ENCODE data around the gene IL4R. TPM values are rescaled to one million over a fixed set of nuclear protein-coding genes. Genes with fewer than 3 reads are reported as not detected.

The IL4R gene
- total and polyA plus RNA-seq, 2 of the 8 experiments (the other 6 are each of a cell fraction or from before 2014, with no cell fraction given): 29.1 to 29.4 TPM

DNA sequence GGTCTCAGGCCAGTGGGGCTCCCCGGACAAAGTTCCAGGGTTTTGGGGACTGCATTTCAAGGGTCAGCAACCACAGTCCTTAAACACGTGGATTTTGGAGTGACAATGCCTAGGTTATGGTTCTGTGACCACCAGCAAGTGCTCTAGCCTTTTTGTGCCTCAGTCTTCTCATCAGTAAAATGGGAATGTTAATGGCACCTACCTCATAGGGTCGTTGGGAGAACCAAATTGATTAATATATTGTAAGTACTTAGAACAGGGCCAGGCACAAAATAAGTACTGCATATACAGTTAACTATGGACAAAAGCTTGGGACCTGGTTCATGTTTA lies 13.8 kb downstream of the IL4R start:
- DNase-seq (ENCODE audit: low read depth in 1 of 2, low spot score in 2 of 2): no peak
- TF ChIP-seq ASH2L (IDR thresholded peaks at IDR 0.05; ENCODE audit: low read length) (no peak), YY1 (IDR thresholded peaks at IDR 0.05; ENCODE audit: low read depth, low read length) (no peak), KDM1A (IDR thresholded peaks at IDR 0.05; ENCODE audit: borderline replicate concordance, low read length) (peak; percentile 96), CEBPB (IDR thresholded peaks at IDR 0.05; ENCODE audit: low read depth, low read length) (no peak), BRCA1 (IDR thresholded peaks at IDR 0.05; ENCODE audit: low read depth, low read length) (no peak), POLR2A (IDR thresholded peaks at IDR 0.05; ENCODE audit: control extremely low read depth in 1 of 2, low read depth in 2 of 2, low read length in 2 of 2) (no peak), HDAC2 (IDR thresholded peaks at IDR 0.05; ENCODE audit: borderline replicate concordance in 1 of 2, low read depth in 2 of 2, low read length in 2 of 2) (peak in 1 of 2 experiments; percentile 76; a peak in 1 of 4 replicates)
- TF ChIP-seq, protein P1, sequence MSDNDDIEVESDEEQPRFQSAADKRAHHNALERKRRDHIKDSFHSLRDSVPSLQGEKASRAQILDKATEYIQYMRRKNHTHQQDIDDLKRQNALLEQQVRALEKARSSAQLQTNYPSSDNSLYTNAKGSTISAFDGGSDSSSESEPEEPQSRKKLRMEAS (IDR thresholded peaks at IDR 0.05): no peak
- Histone ChIP-seq H3K27me3 (replicated peaks in 1 of 4; ENCODE audit: control insufficient read depth in 3 of 4, extremely low read depth in 1 of 4, insufficient read depth in 3 of 4, low read length in 3 of 4) (no peaks in the 10 kb centered on the region), H4K91ac (replicated peaks; ENCODE audit: insufficient read length, low read length) (peak overlapping the region; percentile 13), H2AK5ac (ENCODE audit: low read depth, low read length) (no peak overlapping the region), H4K8ac (ENCODE audit: extremely low read depth, insufficient read depth, low read length) (no peak overlapping the region), H3K9me3 (ENCODE audit: insufficient read depth in 2 of 2, low read depth in 1 of 2, low read length in 1 of 2) (no peaks in the 10 kb centered on the region), H3K23ac (ENCODE audit: insufficient read length) (no peak overlapping the region), H3K56ac (replicated peaks; ENCODE audit: insufficient read length, low read depth, low read length) (no peak overlapping the region), H2BK120ac (replicated peaks; ENCODE audit: low read depth, low read length) (no peak overlapping the region), H3K9ac (replicated peaks in 1 of 4; ENCODE audit: extremely low read depth in 1 of 4, low read depth in 3 of 4, low read length in 3 of 4) (no peak overlapping the region; a peak in 1 of 7 replicates), H3K4me3 (ENCODE audit: extremely low read depth in 1 of 4, insufficient read depth in 2 of 4, low read depth in 3 of 4, low read length in 4 of 4) (peak overlapping the region in 1 of 4 experiments; percentile 17; a peak in 1 of 8 replicates), H3K4ac (replicated peaks; ENCODE audit: insufficient read length, low read depth, low read length) (peak overlapping the region; percentile 3), H2BK12ac (ENCODE audit: low read depth, low read length) (peak overlapping the region; percentile 96; the same call in 1 of the 2 replicates), H3K36me3 (ENCODE audit: control insufficient read depth in 2 of 4, insufficient read depth in 4 of 4, low read length in 3 of 4) (no peaks in the 10 kb centered on the region), H2AFZ (ENCODE audit: low read length) (no peak overlapping the region), H2BK5ac (ENCODE audit: low read depth, low read length) (peak overlapping the region; percentile 82), H3K23me2 (ENCODE audit: low read depth, low read length) (no peaks in the 10 kb centered on the region), H3K79me1 (ENCODE audit: low read depth, low read length) (peaks cover 3% of the 10 kb centered on the region; the same call in 1 of the 2 replicates), H3K79me2 (ENCODE audit: control insufficient read depth in 1 of 2, insufficient read depth in 2 of 2, low read length in 2 of 2) (peaks cover 0 to 37% of the 10 kb centered on the region in 2 experiments; a peak in 2 of 4 replicates), H3K4me1 (replicated peaks in 1 of 4; ENCODE audit: control insufficient read depth in 3 of 4, insufficient read depth in 4 of 4, low read length in 3 of 4) (peaks cover 17 to 35% (median 27%) of the 10 kb centered on the region in 4 experiments), H4K5ac (ENCODE audit: insufficient read length, low read depth, low read length) (no peak overlapping the region), H3K4me2 (ENCODE audit: insufficient read depth in 1 of 2, low read depth in 2 of 2, low read length in 2 of 2) (peak overlapping the region; percentile 10 to 32; a peak in 2 of 4 replicates), H2BK15ac (ENCODE audit: low read length) (peak overlapping the region; percentile 36; the same call in 1 of the 2 replicates), H2BK20ac (ENCODE audit: low read length) (peak overlapping the region; percentile 17; the same call in 1 of the 2 replicates), H3K27ac (ENCODE audit: low read depth, low read length) (no peak overlapping the region), H3K14ac (ENCODE audit: insufficient read length) (no peak overlapping the region), H3K18ac (ENCODE audit: extremely low read depth, low read length) (peak overlapping the region; percentile 91; the same call in 1 of the 2 replicates), H4K20me1 (replicated peaks in 1 of 2; ENCODE audit: control insufficient read depth in 1 of 2, insufficient read depth in 2 of 2, low read length in 2 of 2) (no peaks in the 10 kb centered on the region)
- WGBS, 2 experiments (ENCODE audit: extremely low coverage in 1 of 2, insufficient coverage in 1 of 2, insufficient read length in 1 of 2, insufficient replicate concordance in 2 of 2, low coverage in 1 of 2, low lambda C conversion rate in 2 of 2, missing lambda C conversion rate in 1 of 2): 57% methylated on average over 3 of the region's 3 CpGs; no CpG with 5 or more reads in 1 of the 2 experiments
- ChIA-PET POLR2A (ENCODE audit: partially characterized antibody) (no interaction called here), CTCF (ENCODE audit: partially characterized antibody) (interaction anchor here (1.2 kb wide), 1 partner anchor 28 kb away, joined by 3 read pairs; no protein-coding TSS in a partner anchor)
- no peak for FAIRE-seq

All from H1 (cell line).